Stimulated activated CD4-positive, alpha-beta T cell treated with anti-CD3 and anti-CD28 coated beads, Interleukin-2, amount 100 ng/mL, for 48 hours (primary cell): Measurements from ENCODE around the gene SGIP1.
"Not testable (repeated sequence)": the region's sequence is repeated elsewhere in the genome, so short reads cannot be mapped to it uniquely, and the experiment has no call there.

Experiments
- DNase-seq, 2 donors: peaks; one replicate each; pipeline ENCODE4 v3.0.0-alpha.2; 2020

Gene SGIP1

GRCh38 chr1:66685265-66685664 lies 151.3 kb downstream of the SGIP1 start:
- no peak for DNase-seq

GRCh38 chr1:66685670-66686069 lies 151.7 kb downstream of the SGIP1 start:
- no peak for DNase-seq

GRCh38 chr1:66686406-66686805 lies 152.5 kb downstream of the SGIP1 start:
- DNase-seq = no peak

- DNase-seq = no peak
Measured at GRCh38 chr1:66687358-66687757, 153.4 kb downstream of the SGIP1 start.

GRCh38 chr1:66690666-66691381 lies 156.9 kb downstream of the SGIP1 start:
- DNase-seq = no peak

- no peak for DNase-seq
Measured at GRCh38 chr1:66692681-66693080, 158.7 kb downstream of the SGIP1 start.

- no peak for DNase-seq
Measured at GRCh38 chr1:66693856-66694255, 159.9 kb downstream of the SGIP1 start.

- DNase-seq = no peak
Measured at GRCh38 chr1:66695116-66695515, 161.2 kb downstream of the SGIP1 start.

- DNase-seq = no peak
Measured at GRCh38 chr1:66696771-66697170, 162.8 kb downstream of the SGIP1 start.

GRCh38 chr1:66699213-66699612 lies 165.3 kb downstream of the SGIP1 start:
- DNase-seq = no peak

- DNase-seq = no peak
Measured at GRCh38 chr1:66704177-66704875, 170.4 kb downstream of the SGIP1 start.

- DNase-seq = no peak
Measured at GRCh38 chr1:66705110-66705509, 171.2 kb downstream of the SGIP1 start.

GRCh38 chr1:66711420-66711819 lies 177.5 kb downstream of the SGIP1 start:
- DNase-seq = no peak

GRCh38 chr1:66712839-66713238 lies 178.9 kb downstream of the SGIP1 start:
- DNase-seq = no peak

- no peak for DNase-seq
Measured at GRCh38 chr1:66723985-66724384, 190.0 kb downstream of the SGIP1 start.

GRCh38 chr1:66725885-66726665 lies 192.1 kb downstream of the SGIP1 start:
- peak; percentile 49 to 58 for DNase-seq

GRCh38 chr1:66728021-66728420 lies 194.1 kb downstream of the SGIP1 start:
- DNase-seq = no peak

- DNase-seq = not testable (repeated sequence)
Measured at GRCh38 chr1:66728716-66729115, 194.8 kb downstream of the SGIP1 start.

- no peak for DNase-seq
Measured at GRCh38 chr1:66729119-66729518, 195.2 kb downstream of the SGIP1 start.

GRCh38 chr1:66729523-66729922 lies 195.6 kb downstream of the SGIP1 start:
- no peak for DNase-seq

- DNase-seq = no peak
Measured at GRCh38 chr1:66730462-66730861, 196.5 kb downstream of the SGIP1 start.

- no peak for DNase-seq
Measured at GRCh38 chr1:66731170-66731865, 197.4 kb downstream of the SGIP1 start.
